ENCODE data around the gene MYADML2. TPM values are rescaled to one million over a fixed set of nuclear protein-coding genes. Genes with fewer than 3 reads are reported as not detected.
A peak's percentile ranks its signal among the peaks of the same experiment; 100 is the strongest.

Gene MYADML2
- total RNA-seq, 1 donor from 2014 or later, result not detected

- Mint-ChIP-seq H3K4me1 (ENCODE audit: unreplicated experiment) (peaks cover 13% of the 10 kb centered on the region), H3K27me3 (no peaks in the 10 kb centered on the region), H3K36me3 (peaks cover 11% of the 10 kb centered on the region), H3K27ac (peak overlapping the region; percentile 94), H3K9me3 (no peaks in the 10 kb centered on the region), H3K4me3 (peak overlapping the region; percentile 72)
- TF ChIP-seq CTCF (conservative IDR thresholded peaks at IDR 0.05), result no peak
- no peak for DNase-seq (ENCODE audit: extremely low spot score, unreplicated experiment)
These were observed 33.5 kb downstream of the MYADML2 start for GRCh38 chr17:81913394-81914102.

- Mint-ChIP-seq H3K27me3 (no peaks in the 10 kb centered on the region), H3K9me3 (no peaks in the 10 kb centered on the region), H3K36me3 (peaks cover 11% of the 10 kb centered on the region), H3K27ac (peak overlapping the region; percentile 94), H3K4me3 (peak overlapping the region; percentile 72), H3K4me1 (ENCODE audit: unreplicated experiment) (peaks cover 13% of the 10 kb centered on the region)
- no peak for DNase-seq (ENCODE audit: extremely low spot score, unreplicated experiment)
- no peak for TF ChIP-seq CTCF (conservative IDR thresholded peaks at IDR 0.05)
These were observed 34.4 kb downstream of the MYADML2 start for GRCh38 chr17:81912441-81913309.

GRCh38 chr17:81911969-81912368 lies 35.1 kb downstream of the MYADML2 start:
- peak overlapping the region; percentile 41 for H3K27ac Mint-ChIP-seq
- DNase-seq (ENCODE audit: extremely low spot score, unreplicated experiment), result no peak
- no peaks in the 10 kb centered on the region for H3K9me3 Mint-ChIP-seq
- H3K4me1 Mint-ChIP-seq (ENCODE audit: unreplicated experiment), result peaks cover 9% of the 10 kb centered on the region
- no peaks in the 10 kb centered on the region for H3K27me3 Mint-ChIP-seq
- TF ChIP-seq CTCF (conservative IDR thresholded peaks at IDR 0.05), result no peak
- peak overlapping the region; percentile 73 for H3K4me3 Mint-ChIP-seq
- peaks cover 11% of the 10 kb centered on the region for H3K36me3 Mint-ChIP-seq

GRCh38 chr17:81911277-81911961 lies 35.6 kb downstream of the MYADML2 start, which contains the start of gene PCYT2:
Gene PCYT2, minus strand, starts transcription at chr17:81911399. Its CDS starts 44 bp downstream, at chr17:81911355.
- peaks cover 11% of the 10 kb centered on the region for H3K36me3 Mint-ChIP-seq
- TF ChIP-seq CTCF (conservative IDR thresholded peaks at IDR 0.05), result peak; percentile 29
- H3K27me3 Mint-ChIP-seq, result no peaks in the 10 kb centered on the region
- H3K9me3 Mint-ChIP-seq, result no peaks in the 10 kb centered on the region
- H3K27ac Mint-ChIP-seq, result peak within 1 kb of the TSS; percentile 90
- DNase-seq (ENCODE audit: extremely low spot score, unreplicated experiment), result peak; percentile 95
- H3K4me1 Mint-ChIP-seq (ENCODE audit: unreplicated experiment), result peaks cover 5% of the 10 kb centered on the region
- peak within 1 kb of the TSS; percentile 93 for H3K4me3 Mint-ChIP-seq

- Mint-ChIP-seq H3K4me3 (peak overlapping the region; percentile 93), H3K36me3 (peaks cover 10% of the 10 kb centered on the region), H3K4me1 (ENCODE audit: unreplicated experiment) (peaks cover 5% of the 10 kb centered on the region), H3K27me3 (no peaks in the 10 kb centered on the region), H3K9me3 (no peaks in the 10 kb centered on the region), H3K27ac (peak overlapping the region; percentile 90)
- DNase-seq (ENCODE audit: extremely low spot score, unreplicated experiment), result no peak
- no peak for TF ChIP-seq CTCF (conservative IDR thresholded peaks at IDR 0.05)
These were observed 36.2 kb downstream of the MYADML2 start for GRCh38 chr17:81910840-81911276.

Measured in type B pancreatic cell (in vitro differentiated cells).